Fibroblast of villous mesenchyme (primary cell): ENCODE measurements around the gene MAPK8. TPM values are rescaled to one million over a fixed set of nuclear protein-coding genes. Genes with fewer than 3 reads are reported as not detected.

ENCODE experiments used
- DNase-seq: peaks from one replicate; pipeline ENCODE4 v3.0.0-alpha.2; 2010; ENCODE audit warnings: low read depth
- H3K4me3 ChIP-seq: 2 replicates; pipeline ENCODE4 v1.5.1; 2011; ENCODE audit warnings: low read depth, mild to moderate bottlenecking, low read length
- CTCF ChIP-seq: IDR thresholded peaks from 2 replicates; pipeline ENCODE4 v1.5.1; 2012; ENCODE audit warnings: low read depth, mild to moderate bottlenecking, low read length; ENCODE audit not compliant: insufficient read depth
- total RNA-seq: library from RNA; depleted of rRNA; stranded (reverse); fragments of >200 nt; gene quantifications from 2 replicates; pipeline ENCODE4 v1.2.3, GENCODE V29; 2012

MAPK8 gene
- total RNA-seq, 1 donor, result 111 TPM

- DNase-seq, result no peak
- TF ChIP-seq CTCF, result no peak
- no peak overlapping the region for H3K4me3 ChIP-seq
Observed at GRCh38 chr10:48316236-48316635, 9.8 kb downstream of the MAPK8 start.

GRCh38 chr10:48317321-48317990, 11.0 kb downstream of the MAPK8 start:
- H3K4me3 ChIP-seq, result no peak overlapping the region
- no peak for TF ChIP-seq CTCF
- no peak for DNase-seq

DNA sequence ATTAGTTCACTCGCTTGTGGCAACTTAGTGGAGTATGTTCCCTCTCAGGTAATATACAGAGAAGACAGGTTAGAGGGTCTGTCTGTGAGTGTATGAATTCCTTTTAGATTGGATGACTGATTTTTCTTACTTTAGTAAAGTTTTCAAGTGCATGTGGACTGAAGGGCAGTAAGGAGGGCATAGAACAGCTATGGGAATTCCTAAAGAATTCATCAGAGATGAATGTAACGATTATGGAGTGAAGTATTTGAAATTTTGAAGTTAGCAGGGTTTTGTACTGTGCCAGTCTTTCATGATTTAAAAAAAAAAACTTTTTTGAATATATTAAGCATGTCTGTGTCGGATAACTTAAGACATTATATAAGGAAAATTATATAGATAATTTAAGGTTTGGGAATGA, 15.5 kb downstream of the MAPK8 start:
- DNase-seq, result no peak
- no peak for TF ChIP-seq CTCF

DNA sequence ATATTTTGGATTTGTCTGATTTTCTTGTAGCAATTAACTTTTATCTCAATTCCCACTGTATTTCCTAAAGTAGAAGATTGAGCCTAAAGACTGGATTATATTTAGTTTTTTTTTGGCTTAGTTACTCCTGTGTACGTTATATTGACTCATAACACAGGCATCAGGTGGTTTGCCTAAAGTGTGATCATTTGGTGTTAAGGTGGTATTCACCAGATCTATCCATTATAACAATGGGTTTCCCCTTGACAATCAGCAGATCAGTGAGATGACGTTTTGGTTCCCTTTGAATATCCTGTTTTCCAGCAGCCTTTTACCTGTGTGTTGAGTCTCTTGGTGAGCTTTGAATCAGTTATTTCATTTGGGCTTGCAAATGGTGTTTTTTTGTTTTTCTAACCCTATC, 18.1 kb downstream of the MAPK8 start:
- TF ChIP-seq CTCF, result no peak
- no peak for DNase-seq
- H3K4me3 ChIP-seq, result no peak overlapping the region

More for the DNA sequence above, 15.5 kb downstream of the MAPK8 start:
- H3K4me3 ChIP-seq, result no peak overlapping the region

- peak; percentile 74 for DNase-seq
Observed at GRCh38 chr10:48330269-48330668, 23.8 kb downstream of the MAPK8 start.

GRCh38 chr10:48331436-48331835, 25.0 kb downstream of the MAPK8 start:
- H3K4me3 ChIP-seq, result no peak overlapping the region
- DNase-seq, result no peak
- no peak for TF ChIP-seq CTCF

More at GRCh38 chr10:48330269-48330668, 23.8 kb downstream of the MAPK8 start:
- no peak overlapping the region for H3K4me3 ChIP-seq
- no peak for TF ChIP-seq CTCF
